A549 treated with DMSO at 1 μM for 4 hours (cell line): Measurements from ENCODE around the gene CLIC5. TPM values are rescaled to one million over a fixed set of nuclear protein-coding genes. Genes with fewer than 3 reads are reported as not detected.

Experiments used
- total RNA-seq: library from RNA; stranded (reverse); fragments of 200-300 nt; extraction: Qiagen RNA extraction; gene quantifications from 5 replicates; pipeline ENCODE4 v1.2.3, GENCODE V29; 2022; ENCODE audit warnings: low read depth

The CLIC5 gene
- total RNA-seq: not detected in 5 replicates

GRCh38 chr6:46015119-46015968, at the start of gene CLIC5:
Gene CLIC5, minus strand, starts transcription at chr6:46015860. Its CDS starts 318 bp downstream, at chr6:46015542.

Other genes with a start within 250 kb of the CLIC5 start
- gene ENPP4, start 114.1 kb upstream of the CLIC5 start, total RNA-seq: 0.26 to 0.53 TPM (median 0.32 TPM) in 5 replicates
- not detected in 5 replicates for gene ENPP5, start 155.1 kb upstream of the CLIC5 start, total RNA-seq